K562 (cell line): ENCODE data around the gene BEST2. TPM values are rescaled to one million over a fixed set of nuclear protein-coding genes. Genes with fewer than 3 reads are reported as not detected.

ENCODE experiments used
- BRD4 ChIP-seq: fragments of 200-600 bp; sonication (generic); IDR thresholded peaks from 2 replicates; pipeline ENCODE4 v1.6.1; 2017; ENCODE audit warnings: inconsistent platforms
- CBX1 ChIP-seq: sonication (generic); IDR thresholded peaks from 2 replicates; pipeline ENCODE4 v1.6.1; 2016; ENCODE audit warnings: antibody characterized with exemption, low read depth, mild to moderate bottlenecking
- EP300 ChIP-seq: IDR thresholded peaks from 2 replicates; pipeline ENCODE4 v1.6.1; 2012; ENCODE audit warnings: low read length, improper control_type of control experiment
- ETS2 ChIP-seq: IDR thresholded peaks from 2 replicates; pipeline ENCODE4 v1.6.1; 2016; ENCODE audit warnings: borderline replicate concordance, missing genetic modification characterization, mild to moderate bottlenecking, moderate library complexity, missing compliant biosample characterization; ENCODE audit not compliant: poor library complexity, severe bottlenecking
- HLTF ChIP-seq: fragments of 450-650 bp; IDR thresholded peaks from 2 replicates; pipeline ENCODE4 v1.6.1; 2016
- MYC ChIP-seq, 2 experiments: fragments of 250-450 bp in 1 of 2; sonication (Bioruptor Pico) in 1 of 2; IDR thresholded peaks; 2 replicates each; pipeline versions ENCODE4 v1.5.1 to v1.6.1; 2012 to 2021; ENCODE audit warnings: low read depth in 2 of 2, borderline replicate concordance in 1 of 2, improper control_type of control experiment in 1 of 2, low read length in 1 of 2, mild to moderate bottlenecking in 1 of 2, moderate library complexity in 1 of 2
- NFE2L1 ChIP-seq: fragments of 450-650 bp; IDR thresholded peaks from 2 replicates; pipeline ENCODE4 v1.6.1; 2016; ENCODE audit warnings: missing genetic modification characterization, low read depth, mild to moderate bottlenecking, missing compliant biosample characterization, moderate library complexity, borderline replicate concordance
- PCBP1 ChIP-seq: fragments of 200-400 bp; formaldehyde crosslinking; IDR thresholded peaks from 2 replicates; pipeline ENCODE4 v1.6.1; 2018; ENCODE audit warnings: mild to moderate bottlenecking, low read depth, low read length; ENCODE audit not compliant: poor library complexity, severe bottlenecking
- RBM14 ChIP-seq: fragments of 200-400 bp; formaldehyde crosslinking; IDR thresholded peaks from 2 replicates; pipeline ENCODE4 v1.6.1; 2018; ENCODE audit warnings: low read depth, mild to moderate bottlenecking, low read length, moderate library complexity, borderline replicate concordance; ENCODE audit not compliant: insufficient read depth
- SREBF1 ChIP-seq: fragments of 150-350 bp; IDR thresholded peaks from 2 replicates; pipeline ENCODE4 v1.6.1; 2014; ENCODE audit warnings: antibody characterized with exemption, low read depth, low read length, borderline replicate concordance
- SRF ChIP-seq, 2 experiments: fragments of 250-450, 450-650 bp in 1 of 2; sonication (Bioruptor Pico) in 1 of 2; sonication (generic) in 1 of 2; formaldehyde crosslinking; IDR thresholded peaks; 2 replicates each; pipeline versions ENCODE4 v1.5.0 to v1.5.1; 2020 to 2022; ENCODE audit warnings: mild to moderate bottlenecking in 1 of 2, missing genetic modification reagents in 1 of 2
- TAL1 ChIP-seq: fragments of 450-650 bp; IDR thresholded peaks from 2 replicates; pipeline ENCODE4 v1.6.1; 2016; ENCODE audit warnings: mild to moderate bottlenecking
- ZBTB1 ChIP-seq: sonication (generic); formaldehyde crosslinking; IDR thresholded peaks from 2 replicates; pipeline ENCODE4 v1.8.1; 2023; ENCODE audit warnings: missing genetic modification reagents, low read depth, mild to moderate bottlenecking, borderline replicate concordance
- ZBTB17 ChIP-seq: fragments of 450-650 bp; formaldehyde crosslinking; IDR thresholded peaks from 2 replicates; pipeline ENCODE4 v1.4.0; 2020; ENCODE audit warnings: mild to moderate bottlenecking
- ZNF134 ChIP-seq: fragments of 250-450 bp; sonication (Bioruptor Pico); conservative IDR thresholded peaks from 2 replicates; pipeline ENCODE4 v1.4.0; 2020
- ZNF217 ChIP-seq: sonication (generic); formaldehyde crosslinking; IDR thresholded peaks from 2 replicates; pipeline ENCODE4 v1.8.0; 2022; ENCODE audit warnings: mild to moderate bottlenecking, missing genetic modification reagents
- ZNF3 ChIP-seq: fragments of 250-450 bp; sonication (Bioruptor Pico); IDR thresholded peaks from 2 replicates; pipeline ENCODE4 v1.5.0; 2021; ENCODE audit warnings: mild to moderate bottlenecking, moderate library complexity
- ZNF384 ChIP-seq: IDR thresholded peaks from 2 replicates; pipeline ENCODE4 v1.6.1; 2012; ENCODE audit warnings: low read depth, low read length, improper control_type of control experiment
- ZNF592 ChIP-seq: fragments of 450-650 bp; IDR thresholded peaks from 2 replicates; pipeline ENCODE4 v1.6.1; 2017; ENCODE audit warnings: antibody characterized with exemption, mild to moderate bottlenecking
- polyA plus RNA-seq, 8 experiments: library from polyadenylated mRNA; depleted of rRNA in 4 of 8; stranded (reverse) in 5 of 8; unstranded in 3 of 8; fragments of >200 nt; fragmentation: Nextera tagmentation in 2 of 8; fragmentation: Illumina TruSeq in 1 of 8; extraction: Ambion mirVana in 2 of 8; extraction: Trizol in 1 of 8; gene quantifications; 2 replicates each; pipeline versions ENCODE4 v1.2.1 to v1.2.3, GENCODE V29; 2011 to 2014; ENCODE audit warnings: inconsistent platforms in 1 of 8, missing spikeins in 1 of 8
- total RNA-seq, 7 experiments: library from RNA; depleted of rRNA in 6 of 7; stranded (reverse); fragments of >200 nt in 6 of 7; fragmentation: Illumina TruSeq in 2 of 7; extraction: Trizol in 2 of 7; gene quantifications; 2 replicates each; pipeline versions ENCODE4 v1.2.1 to v1.2.3, GENCODE V29; 2011 to 2021; ENCODE audit warnings: low replicate concordance in 1 of 7
- TF ChIP-seq, protein P1 (sequence below): fragments of 200-800 bp; sonication (Bioruptor generic); IDR thresholded peaks from 2 replicates; pipeline ENCODE4 v1.6.1; 2017; ENCODE audit warnings: missing genetic modification characterization, missing compliant biosample characterization
- TF ChIP-seq, protein P2 (sequence below): sonication (generic); formaldehyde crosslinking; IDR thresholded peaks from 2 replicates; pipeline ENCODE4 v1.8.0; 2022; ENCODE audit warnings: missing genetic modification reagents, mild to moderate bottlenecking, borderline replicate concordance

BEST2 gene
- total and polyA plus RNA-seq, 9 of the 15 experiments (the other 6 are each of a cell fraction or from before 2014, with no cell fraction given): not detected

- TF ChIP-seq MYC (IDR thresholded peaks at IDR 0.05; ENCODE audit: low read depth, low read length) (peak; percentile 84), MYC (CRISPR knock-in tag; IDR thresholded peaks at IDR 0.05; ENCODE audit: borderline replicate concordance, low read depth) (no peak), PCBP1 (no peak), BRD4 (no peak), ZNF217 (CRISPR knock-in tag) (no peak), SREBF1 (peak; percentile 73; the same call in 1 of the 2 replicates), ZNF134 (CRISPR knock-in tag) (no peak), SRF (CRISPR knock-in tag; IDR thresholded peaks at IDR 0.05) (no peak), EP300 (no peak), RBM14 (no peak), ETS2 (tag) (no peak), CBX1 (peak; percentile 71; the same call in 1 of the 2 replicates), HLTF (no peak), NFE2L1 (tag) (no peak), TAL1 (no peak), ZBTB17 (CRISPR knock-in tag) (0 out of 2 replicates have a peak, but pooled peaks have one; percentile 26), ZBTB1 (CRISPR knock-in tag) (no peak), ZNF3 (CRISPR knock-in tag) (no peak), ZNF384 (no peak), ZNF592 (peak; percentile 61)
- TF ChIP-seq, protein P1, sequence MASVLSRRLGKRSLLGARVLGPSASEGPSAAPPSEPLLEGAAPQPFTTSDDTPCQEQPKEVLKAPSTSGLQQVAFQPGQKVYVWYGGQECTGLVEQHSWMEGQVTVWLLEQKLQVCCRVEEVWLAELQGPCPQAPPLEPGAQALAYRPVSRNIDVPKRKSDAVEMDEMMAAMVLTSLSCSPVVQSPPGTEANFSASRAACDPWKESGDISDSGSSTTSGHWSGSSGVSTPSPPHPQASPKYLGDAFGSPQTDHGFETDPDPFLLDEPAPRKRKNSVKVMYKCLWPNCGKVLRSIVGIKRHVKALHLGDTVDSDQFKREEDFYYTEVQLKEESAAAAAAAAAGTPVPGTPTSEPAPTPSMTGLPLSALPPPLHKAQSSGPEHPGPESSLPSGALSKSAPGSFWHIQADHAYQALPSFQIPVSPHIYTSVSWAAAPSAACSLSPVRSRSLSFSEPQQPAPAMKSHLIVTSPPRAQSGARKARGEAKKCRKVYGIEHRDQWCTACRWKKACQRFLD (CRISPR knock-in tag): no peak
- TF ChIP-seq, protein P2, sequence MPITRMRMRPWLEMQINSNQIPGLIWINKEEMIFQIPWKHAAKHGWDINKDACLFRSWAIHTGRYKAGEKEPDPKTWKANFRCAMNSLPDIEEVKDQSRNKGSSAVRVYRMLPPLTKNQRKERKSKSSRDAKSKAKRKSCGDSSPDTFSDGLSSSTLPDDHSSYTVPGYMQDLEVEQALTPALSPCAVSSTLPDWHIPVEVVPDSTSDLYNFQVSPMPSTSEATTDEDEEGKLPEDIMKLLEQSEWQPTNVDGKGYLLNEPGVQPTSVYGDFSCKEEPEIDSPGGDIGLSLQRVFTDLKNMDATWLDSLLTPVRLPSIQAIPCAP (CRISPR knock-in tag): no peak
Observed at GRCh38 chr19:12806242-12807081, 54.9 kb downstream of the BEST2 start, which contains the start of gene RNASEH2A (continued).
